ENCODE data around the gene TBC1D22A. TPM values are rescaled to one million over a fixed set of nuclear protein-coding genes. Genes with fewer than 3 reads are reported as not detected.

TBC1D22A gene
- polyA plus RNA-seq, 1 donor (not counting 4 experiments of a cell fraction or from before 2014, with no cell fraction given), result 20.9 TPM

DNA sequence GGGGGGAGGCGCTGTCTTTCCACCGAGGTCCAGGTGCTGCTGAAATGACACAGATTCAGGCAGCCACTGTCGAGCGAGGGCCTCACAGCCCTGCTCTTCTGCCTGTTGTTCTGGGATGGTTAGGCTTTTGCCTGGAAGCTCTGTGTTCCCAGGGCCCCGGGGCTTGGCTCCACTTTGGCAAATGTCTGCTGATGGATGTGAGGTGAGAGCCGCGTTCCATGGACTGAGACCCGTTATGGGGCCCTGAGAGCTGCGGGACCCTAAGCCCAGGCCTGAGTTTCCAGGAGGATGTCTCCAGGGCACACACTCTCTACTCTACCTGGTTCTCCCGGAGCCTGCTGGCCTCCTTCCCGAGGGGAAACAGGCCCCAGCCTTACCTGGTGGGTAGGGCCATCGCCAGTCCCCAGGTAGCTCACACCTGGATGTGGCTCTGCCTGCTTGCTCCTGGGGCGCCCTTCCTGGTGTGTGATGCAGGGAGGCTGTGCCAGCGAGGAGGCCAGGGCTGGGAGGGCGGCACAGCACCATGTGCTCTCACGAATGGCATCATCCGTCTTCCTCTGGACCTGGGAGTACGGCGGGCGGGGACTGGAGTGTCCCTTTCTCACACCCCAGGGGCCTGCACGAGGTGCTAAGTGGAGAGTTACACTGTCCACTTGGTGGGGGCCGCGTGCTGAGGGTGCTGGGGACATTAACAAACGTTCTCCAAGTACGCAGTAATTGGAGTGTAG, 435.5 kb downstream of the TBC1D22A start:
- Histone ChIP-seq H3K4me3 (ENCODE audit: control insufficient read depth in 2 of 3, extremely low read depth in 1 of 3, insufficient read depth in 2 of 3, low read depth in 1 of 3, low read length in 3 of 3) (no peak overlapping the region), H3K27me3 (ENCODE audit: control insufficient read depth, extremely low read depth, insufficient read depth, low read length) (peaks cover 9% of the 10 kb centered on the region), H3K27ac (ENCODE audit: control insufficient read depth, insufficient read depth, low read length) (no peak overlapping the region), H3K36me3 (ENCODE audit: control insufficient read depth in 2 of 2, extremely low read depth in 1 of 2, insufficient read depth in 2 of 2, low read length in 2 of 2) (no peaks in the 10 kb centered on the region), H3K4me2 (ENCODE audit: control insufficient read depth, extremely low read depth, insufficient read depth, low read depth, low read length) (no peak overlapping the region), H3K4me1 (ENCODE audit: control insufficient read depth, extremely low read depth, insufficient read depth, low read length) (no peaks in the 10 kb centered on the region), H3K9me3 (ENCODE audit: control insufficient read depth, low read depth, low read length) (no peaks in the 10 kb centered on the region), H3K79me2 (ENCODE audit: control insufficient read depth, insufficient read depth, low read length) (no peaks in the 10 kb centered on the region), H3K9me1 (ENCODE audit: control insufficient read depth, extremely low read depth, insufficient read depth, low read length) (no peaks in the 10 kb centered on the region), H2AFZ (ENCODE audit: control insufficient read depth, low read length) (no peak overlapping the region), H4K20me1 (ENCODE audit: control insufficient read depth, extremely low read depth, insufficient read depth, low read length) (no peaks in the 10 kb centered on the region), H3K9ac (ENCODE audit: control insufficient read depth, extremely low read depth, insufficient read depth, low read length) (no peak overlapping the region)
- dilution Hi-C loops (cut with MboI; ENCODE audit: extremely low pct_ligation_motif_present, low sequenced_read_pairs), result no loop called here
- no peak for FAIRE-seq
- no peak for DNase-seq (ENCODE audit: low read depth, low spot score)
- TF ChIP-seq EZH2 (IDR thresholded peaks at IDR 0.05; ENCODE audit: low read length), result no peak
- TF ChIP-seq, protein P1, sequence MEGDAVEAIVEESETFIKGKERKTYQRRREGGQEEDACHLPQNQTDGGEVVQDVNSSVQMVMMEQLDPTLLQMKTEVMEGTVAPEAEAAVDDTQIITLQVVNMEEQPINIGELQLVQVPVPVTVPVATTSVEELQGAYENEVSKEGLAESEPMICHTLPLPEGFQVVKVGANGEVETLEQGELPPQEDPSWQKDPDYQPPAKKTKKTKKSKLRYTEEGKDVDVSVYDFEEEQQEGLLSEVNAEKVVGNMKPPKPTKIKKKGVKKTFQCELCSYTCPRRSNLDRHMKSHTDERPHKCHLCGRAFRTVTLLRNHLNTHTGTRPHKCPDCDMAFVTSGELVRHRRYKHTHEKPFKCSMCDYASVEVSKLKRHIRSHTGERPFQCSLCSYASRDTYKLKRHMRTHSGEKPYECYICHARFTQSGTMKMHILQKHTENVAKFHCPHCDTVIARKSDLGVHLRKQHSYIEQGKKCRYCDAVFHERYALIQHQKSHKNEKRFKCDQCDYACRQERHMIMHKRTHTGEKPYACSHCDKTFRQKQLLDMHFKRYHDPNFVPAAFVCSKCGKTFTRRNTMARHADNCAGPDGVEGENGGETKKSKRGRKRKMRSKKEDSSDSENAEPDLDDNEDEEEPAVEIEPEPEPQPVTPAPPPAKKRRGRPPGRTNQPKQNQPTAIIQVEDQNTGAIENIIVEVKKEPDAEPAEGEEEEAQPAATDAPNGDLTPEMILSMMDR (optimal IDR thresholded peaks at IDR 0.05 in 1 of 3, IDR thresholded peaks at IDR 0.05 in 1 of 3, conservative IDR thresholded peaks at IDR 0.05 in 1 of 3; ENCODE audit: extremely low read depth in 1 of 3, insufficient read depth in 2 of 3, low read length in 3 of 3), result no peak

DNA sequence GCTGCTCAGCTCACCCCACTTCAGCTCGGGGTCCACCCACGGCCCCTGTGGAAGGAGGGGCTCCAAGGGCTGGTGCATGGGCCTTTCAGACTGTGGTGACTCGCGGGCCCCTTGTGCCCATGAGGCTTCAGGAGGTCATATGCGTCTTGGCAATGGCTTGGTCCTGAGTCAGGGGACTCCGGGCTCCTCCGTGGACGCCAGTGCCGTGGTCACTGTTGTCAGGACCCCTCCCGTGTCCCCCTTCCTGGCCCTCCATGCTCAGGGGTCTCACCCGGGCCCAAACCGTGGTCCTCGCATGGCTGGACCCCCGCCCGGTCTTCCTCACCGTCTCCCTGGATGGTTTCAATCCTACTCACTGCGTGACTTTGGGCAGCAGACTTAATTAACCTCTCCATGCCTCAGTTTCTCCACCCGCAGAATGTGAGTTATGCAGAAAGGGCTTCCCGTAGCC, 436.4 kb downstream of the TBC1D22A start:
- FAIRE-seq, result no peak
- no peak overlapping the region for H3K27ac ChIP-seq (ENCODE audit: control insufficient read depth, insufficient read depth, low read length)
- peaks cover 9% of the 10 kb centered on the region for H3K27me3 ChIP-seq (ENCODE audit: control insufficient read depth, extremely low read depth, insufficient read depth, low read length)
- no peak overlapping the region for H2AFZ ChIP-seq (ENCODE audit: control insufficient read depth, low read length)
- H4K20me1 ChIP-seq (ENCODE audit: control insufficient read depth, extremely low read depth, insufficient read depth, low read length), result no peaks in the 10 kb centered on the region
- TF ChIP-seq EZH2 (IDR thresholded peaks at IDR 0.05; ENCODE audit: low read length), result no peak
- TF ChIP-seq, protein P1 (optimal IDR thresholded peaks at IDR 0.05 in 1 of 3, IDR thresholded peaks at IDR 0.05 in 1 of 3, conservative IDR thresholded peaks at IDR 0.05 in 1 of 3; ENCODE audit: extremely low read depth in 1 of 3, insufficient read depth in 2 of 3, low read length in 3 of 3), result no peak
- no peaks in the 10 kb centered on the region for H3K9me1 ChIP-seq (ENCODE audit: control insufficient read depth, extremely low read depth, insufficient read depth, low read length)
- no peak overlapping the region for H3K4me3 ChIP-seq (ENCODE audit: control insufficient read depth in 2 of 3, extremely low read depth in 1 of 3, insufficient read depth in 2 of 3, low read depth in 1 of 3, low read length in 3 of 3)
- dilution Hi-C loops (cut with MboI; ENCODE audit: extremely low pct_ligation_motif_present, low sequenced_read_pairs), result no loop called here
- no peak overlapping the region for H3K9ac ChIP-seq (ENCODE audit: control insufficient read depth, extremely low read depth, insufficient read depth, low read length)
- no peaks in the 10 kb centered on the region for H3K36me3 ChIP-seq (ENCODE audit: control insufficient read depth in 2 of 2, extremely low read depth in 1 of 2, insufficient read depth in 2 of 2, low read length in 2 of 2)
- no peak overlapping the region for H3K4me2 ChIP-seq (ENCODE audit: control insufficient read depth, extremely low read depth, insufficient read depth, low read depth, low read length)
- H3K4me1 ChIP-seq (ENCODE audit: control insufficient read depth, extremely low read depth, insufficient read depth, low read length), result no peaks in the 10 kb centered on the region
- no peak for DNase-seq (ENCODE audit: low read depth, low spot score)
- no peaks in the 10 kb centered on the region for H3K79me2 ChIP-seq (ENCODE audit: control insufficient read depth, insufficient read depth, low read length)
- no peaks in the 10 kb centered on the region for H3K9me3 ChIP-seq (ENCODE audit: control insufficient read depth, low read depth, low read length)

Measured in keratinocyte (primary cell).